WTC11 (cell line): ENCODE results near the gene IGHMBP2. TPM values are rescaled to one million over a fixed set of nuclear protein-coding genes. Genes with fewer than 3 reads are reported as not detected.

Experiments
- ATAC-seq: fragments of 200-7000 bp; cut with Tn5 transposase; 2 replicates; pipeline ENCODE4 v1.10.0; 2021; ENCODE audit warnings: mild to moderate bottlenecking, moderate library complexity
- CTCF ChIA-PET: fragments of 300-600 bp; sonication (Branson Sonifier 250); formaldehyde crosslinking; loops from one replicate; lab custom pipeline; 2021; ENCODE audit warnings: antibody characterized with exemption; lab: Charles Lee
- POLR2A ChIA-PET: fragments of 350-600 bp; sonication (Branson Sonifier 250); formaldehyde crosslinking; loops from one replicate; lab custom pipeline; 2021; ENCODE audit warnings: antibody characterized with exemption; lab: Charles Lee
- DNase-seq: peaks from one replicate; pipeline ENCODE4 v3.0.0; 2021; ENCODE audit warnings: low spot score
- H3K27ac Mint-ChIP-seq: 2 replicates; pipeline ENCODE4 v1.8.0; 2021; ENCODE audit warnings: mixed read lengths
- H3K27me3 Mint-ChIP-seq: 2 replicates; pipeline ENCODE4 v1.8.0; 2021; ENCODE audit warnings: low read depth, mild to moderate bottlenecking, moderate library complexity, mixed read lengths
- H3K36me3 Mint-ChIP-seq: 2 replicates; pipeline ENCODE4 v1.8.0; 2021; ENCODE audit warnings: mixed read lengths
- H3K4me1 Mint-ChIP-seq: 2 replicates; pipeline ENCODE4 v1.8.0; 2022; ENCODE audit warnings: mixed read lengths
- H3K4me3 Mint-ChIP-seq: 2 replicates; pipeline ENCODE4 v1.8.0; 2021; ENCODE audit warnings: mild to moderate bottlenecking, moderate library complexity, mixed read lengths
- H3K9me3 Mint-ChIP-seq: 2 replicates; pipeline ENCODE4 v1.8.0; 2021; ENCODE audit warnings: mixed read lengths
- CBFB ChIP-seq: sonication (generic); formaldehyde crosslinking; IDR thresholded peaks from 2 replicates; pipeline ENCODE4 v1.8.1; 2022; ENCODE audit warnings: mild to moderate bottlenecking, low read depth, missing genetic modification reagents
- ETV6 ChIP-seq: sonication (generic); formaldehyde crosslinking; IDR thresholded peaks from 2 replicates; pipeline ENCODE4 v1.8.1; 2022; ENCODE audit warnings: mild to moderate bottlenecking, missing genetic modification reagents
- FOXJ3 ChIP-seq: sonication (generic); formaldehyde crosslinking; IDR thresholded peaks from 2 replicates; pipeline ENCODE4 v1.9.0; 2021; ENCODE audit warnings: missing genetic modification reagents, mild to moderate bottlenecking, borderline replicate concordance
- GRHL2 ChIP-seq: fragments of 250-450 bp; sonication (Bioruptor Pico); IDR thresholded peaks from 2 replicates; pipeline ENCODE4 v1.8.0; 2022; ENCODE audit warnings: mild to moderate bottlenecking, moderate library complexity; ENCODE audit not compliant: insufficient replicate concordance, severe bottlenecking
- NFATC4 ChIP-seq: fragments of 250-450 bp; sonication (Bioruptor Pico); IDR thresholded peaks from 2 replicates; pipeline ENCODE4 v1.9.0; 2021; ENCODE audit warnings: mild to moderate bottlenecking
- RORB ChIP-seq: fragments of 250-450 bp; sonication (Bioruptor Pico); IDR thresholded peaks from 2 replicates; pipeline ENCODE4 v1.9.0; 2021; ENCODE audit warnings: mild to moderate bottlenecking
- SP1 ChIP-seq: sonication (generic); formaldehyde crosslinking; conservative IDR thresholded peaks from 2 replicates; pipeline ENCODE4 v1.8.1; 2022; ENCODE audit warnings: missing genetic modification reagents
- TEAD4 ChIP-seq: sonication (generic); formaldehyde crosslinking; IDR thresholded peaks from 2 replicates; pipeline ENCODE4 v1.8.0; 2022; ENCODE audit warnings: mild to moderate bottlenecking, missing genetic modification reagents
- TP53 ChIP-seq: sonication (generic); formaldehyde crosslinking; IDR thresholded peaks from 2 replicates; pipeline ENCODE4 v1.8.1; 2023; ENCODE audit warnings: mild to moderate bottlenecking, missing genetic modification reagents
- ZBTB21 ChIP-seq: sonication (generic); formaldehyde crosslinking; IDR thresholded peaks from 2 replicates; pipeline ENCODE4 v1.8.1; 2023; ENCODE audit warnings: mild to moderate bottlenecking, missing genetic modification reagents, borderline replicate concordance
- ZNF138 ChIP-seq: sonication (generic); formaldehyde crosslinking; conservative IDR thresholded peaks from 2 replicates; pipeline ENCODE4 v1.8.1; 2022; ENCODE audit warnings: mild to moderate bottlenecking, moderate library complexity, missing genetic modification reagents
- ZNF232 ChIP-seq: sonication (generic); formaldehyde crosslinking; IDR thresholded peaks from 2 replicates; pipeline ENCODE4 v1.8.0; 2022; ENCODE audit warnings: mild to moderate bottlenecking, missing genetic modification reagents
- total RNA-seq: library from RNA; stranded (reverse); gene quantifications from 3 replicates; pipeline ENCODE4 v1.2.3, GENCODE V29; 2021
- TF ChIP-seq, protein P1 (sequence below): sonication (generic); formaldehyde crosslinking; IDR thresholded peaks from 2 replicates; pipeline ENCODE4 v1.8.1; 2023; ENCODE audit warnings: mild to moderate bottlenecking, missing genetic modification reagents, moderate library complexity
- TF ChIP-seq, protein P2 (sequence below): sonication (generic); formaldehyde crosslinking; IDR thresholded peaks from 2 replicates; pipeline ENCODE4 v1.8.0; 2022; ENCODE audit warnings: missing genetic modification reagents
- TF ChIP-seq, protein P3 (sequence below): sonication (generic); formaldehyde crosslinking; IDR thresholded peaks from 2 replicates; pipeline ENCODE4 v1.8.1; 2022; ENCODE audit warnings: mild to moderate bottlenecking, missing genetic modification reagents, moderate library complexity, borderline replicate concordance
- TF ChIP-seq, protein P4 (sequence below): sonication (generic); formaldehyde crosslinking; IDR thresholded peaks from 2 replicates; pipeline ENCODE4 v1.8.1; 2023; ENCODE audit warnings: mild to moderate bottlenecking, missing genetic modification reagents, borderline replicate concordance

IGHMBP2 gene
- total RNA-seq, 1 experiment from 2014 or later, result 22.5 TPM

DNA sequence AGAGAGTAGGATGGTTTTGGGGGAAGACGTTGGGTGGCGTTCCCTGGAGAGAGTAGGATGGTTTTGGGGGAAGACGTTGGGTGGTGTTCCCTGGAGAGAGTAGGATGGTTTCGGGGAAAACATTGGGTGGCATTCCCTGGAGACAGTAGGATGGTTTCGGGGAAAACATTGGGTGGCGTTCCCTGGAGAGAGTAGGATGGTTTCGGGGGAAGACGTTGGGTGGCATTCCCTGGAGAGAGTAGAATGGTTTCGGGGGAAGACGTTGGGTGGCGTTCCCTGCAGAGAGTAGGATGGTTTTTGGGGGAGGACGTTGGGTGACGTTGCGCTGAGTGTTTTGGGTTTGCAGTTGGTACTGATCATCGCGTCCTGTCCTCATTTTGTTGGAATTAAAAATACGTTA, 28.2 kb downstream of the IGHMBP2 start:
- H3K4me3 Mint-ChIP-seq, result no peak overlapping the region
- TF ChIP-seq CBFB (CRISPR knock-in tag) (no peak), TP53 (no peak), ETV6 (no peak), FOXJ3 (CRISPR knock-in tag) (no peak), GRHL2 (CRISPR knock-in tag) (no peak), SP1 (no peak), NFATC4 (CRISPR knock-in tag) (no peak), ZNF138 (CRISPR knock-in tag) (no peak), TEAD4 (no peak), ZBTB21 (CRISPR knock-in tag) (no peak)
- TF ChIP-seq, protein P1, sequence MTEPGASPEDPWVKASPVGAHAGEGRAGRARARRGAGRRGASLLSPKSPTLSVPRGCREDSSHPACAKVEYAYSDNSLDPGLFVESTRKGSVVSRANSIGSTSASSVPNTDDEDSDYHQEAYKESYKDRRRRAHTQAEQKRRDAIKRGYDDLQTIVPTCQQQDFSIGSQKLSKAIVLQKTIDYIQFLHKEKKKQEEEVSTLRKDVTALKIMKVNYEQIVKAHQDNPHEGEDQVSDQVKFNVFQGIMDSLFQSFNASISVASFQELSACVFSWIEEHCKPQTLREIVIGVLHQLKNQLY, result no peak
- TF ChIP-seq, protein P2, sequence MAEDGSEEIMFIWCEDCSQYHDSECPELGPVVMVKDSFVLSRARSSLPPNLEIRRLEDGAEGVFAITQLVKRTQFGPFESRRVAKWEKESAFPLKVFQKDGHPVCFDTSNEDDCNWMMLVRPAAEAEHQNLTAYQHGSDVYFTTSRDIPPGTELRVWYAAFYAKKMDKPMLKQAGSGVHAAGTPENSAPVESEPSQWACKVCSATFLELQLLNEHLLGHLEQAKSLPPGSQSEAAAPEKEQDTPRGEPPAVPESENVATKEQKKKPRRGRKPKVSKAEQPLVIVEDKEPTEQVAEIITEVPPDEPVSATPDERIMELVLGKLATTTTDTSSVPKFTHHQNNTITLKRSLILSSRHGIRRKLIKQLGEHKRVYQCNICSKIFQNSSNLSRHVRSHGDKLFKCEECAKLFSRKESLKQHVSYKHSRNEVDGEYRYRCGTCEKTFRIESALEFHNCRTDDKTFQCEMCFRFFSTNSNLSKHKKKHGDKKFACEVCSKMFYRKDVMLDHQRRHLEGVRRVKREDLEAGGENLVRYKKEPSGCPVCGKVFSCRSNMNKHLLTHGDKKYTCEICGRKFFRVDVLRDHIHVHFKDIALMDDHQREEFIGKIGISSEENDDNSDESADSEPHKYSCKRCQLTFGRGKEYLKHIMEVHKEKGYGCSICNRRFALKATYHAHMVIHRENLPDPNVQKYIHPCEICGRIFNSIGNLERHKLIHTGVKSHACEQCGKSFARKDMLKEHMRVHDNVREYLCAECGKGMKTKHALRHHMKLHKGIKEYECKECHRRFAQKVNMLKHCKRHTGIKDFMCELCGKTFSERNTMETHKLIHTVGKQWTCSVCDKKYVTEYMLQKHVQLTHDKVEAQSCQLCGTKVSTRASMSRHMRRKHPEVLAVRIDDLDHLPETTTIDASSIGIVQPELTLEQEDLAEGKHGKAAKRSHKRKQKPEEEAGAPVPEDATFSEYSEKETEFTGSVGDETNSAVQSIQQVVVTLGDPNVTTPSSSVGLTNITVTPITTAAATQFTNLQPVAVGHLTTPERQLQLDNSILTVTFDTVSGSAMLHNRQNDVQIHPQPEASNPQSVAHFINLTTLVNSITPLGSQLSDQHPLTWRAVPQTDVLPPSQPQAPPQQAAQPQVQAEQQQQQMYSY (CRISPR knock-in tag), result no peak
- TF ChIP-seq, protein P3, sequence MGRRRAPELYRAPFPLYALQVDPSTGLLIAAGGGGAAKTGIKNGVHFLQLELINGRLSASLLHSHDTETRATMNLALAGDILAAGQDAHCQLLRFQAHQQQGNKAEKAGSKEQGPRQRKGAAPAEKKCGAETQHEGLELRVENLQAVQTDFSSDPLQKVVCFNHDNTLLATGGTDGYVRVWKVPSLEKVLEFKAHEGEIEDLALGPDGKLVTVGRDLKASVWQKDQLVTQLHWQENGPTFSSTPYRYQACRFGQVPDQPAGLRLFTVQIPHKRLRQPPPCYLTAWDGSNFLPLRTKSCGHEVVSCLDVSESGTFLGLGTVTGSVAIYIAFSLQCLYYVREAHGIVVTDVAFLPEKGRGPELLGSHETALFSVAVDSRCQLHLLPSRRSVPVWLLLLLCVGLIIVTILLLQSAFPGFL (CRISPR knock-in tag), result no peak
- TF ChIP-seq, protein P4, sequence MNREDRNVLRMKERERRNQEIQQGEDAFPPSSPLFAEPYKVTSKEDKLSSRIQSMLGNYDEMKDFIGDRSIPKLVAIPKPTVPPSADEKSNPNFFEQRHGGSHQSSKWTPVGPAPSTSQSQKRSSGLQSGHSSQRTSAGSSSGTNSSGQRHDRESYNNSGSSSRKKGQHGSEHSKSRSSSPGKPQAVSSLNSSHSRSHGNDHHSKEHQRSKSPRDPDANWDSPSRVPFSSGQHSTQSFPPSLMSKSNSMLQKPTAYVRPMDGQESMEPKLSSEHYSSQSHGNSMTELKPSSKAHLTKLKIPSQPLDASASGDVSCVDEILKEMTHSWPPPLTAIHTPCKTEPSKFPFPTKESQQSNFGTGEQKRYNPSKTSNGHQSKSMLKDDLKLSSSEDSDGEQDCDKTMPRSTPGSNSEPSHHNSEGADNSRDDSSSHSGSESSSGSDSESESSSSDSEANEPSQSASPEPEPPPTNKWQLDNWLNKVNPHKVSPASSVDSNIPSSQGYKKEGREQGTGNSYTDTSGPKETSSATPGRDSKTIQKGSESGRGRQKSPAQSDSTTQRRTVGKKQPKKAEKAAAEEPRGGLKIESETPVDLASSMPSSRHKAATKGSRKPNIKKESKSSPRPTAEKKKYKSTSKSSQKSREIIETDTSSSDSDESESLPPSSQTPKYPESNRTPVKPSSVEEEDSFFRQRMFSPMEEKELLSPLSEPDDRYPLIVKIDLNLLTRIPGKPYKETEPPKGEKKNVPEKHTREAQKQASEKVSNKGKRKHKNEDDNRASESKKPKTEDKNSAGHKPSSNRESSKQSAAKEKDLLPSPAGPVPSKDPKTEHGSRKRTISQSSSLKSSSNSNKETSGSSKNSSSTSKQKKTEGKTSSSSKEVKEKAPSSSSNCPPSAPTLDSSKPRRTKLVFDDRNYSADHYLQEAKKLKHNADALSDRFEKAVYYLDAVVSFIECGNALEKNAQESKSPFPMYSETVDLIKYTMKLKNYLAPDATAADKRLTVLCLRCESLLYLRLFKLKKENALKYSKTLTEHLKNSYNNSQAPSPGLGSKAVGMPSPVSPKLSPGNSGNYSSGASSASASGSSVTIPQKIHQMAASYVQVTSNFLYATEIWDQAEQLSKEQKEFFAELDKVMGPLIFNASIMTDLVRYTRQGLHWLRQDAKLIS, result no peak
- peaks cover 31% of the 10 kb centered on the region for H3K36me3 Mint-ChIP-seq
- no peaks in the 10 kb centered on the region for H3K27me3 Mint-ChIP-seq
- POLR2A ChIA-PET, result no interaction called here
- peak overlapping the region; percentile 4 for H3K27ac Mint-ChIP-seq
- no peak for ATAC-seq
- H3K4me1 Mint-ChIP-seq, result no peaks in the 10 kb centered on the region
- H3K9me3 Mint-ChIP-seq, result no peaks in the 10 kb centered on the region
- CTCF ChIA-PET, result no interaction called here
- DNase-seq, result no peak

DNA sequence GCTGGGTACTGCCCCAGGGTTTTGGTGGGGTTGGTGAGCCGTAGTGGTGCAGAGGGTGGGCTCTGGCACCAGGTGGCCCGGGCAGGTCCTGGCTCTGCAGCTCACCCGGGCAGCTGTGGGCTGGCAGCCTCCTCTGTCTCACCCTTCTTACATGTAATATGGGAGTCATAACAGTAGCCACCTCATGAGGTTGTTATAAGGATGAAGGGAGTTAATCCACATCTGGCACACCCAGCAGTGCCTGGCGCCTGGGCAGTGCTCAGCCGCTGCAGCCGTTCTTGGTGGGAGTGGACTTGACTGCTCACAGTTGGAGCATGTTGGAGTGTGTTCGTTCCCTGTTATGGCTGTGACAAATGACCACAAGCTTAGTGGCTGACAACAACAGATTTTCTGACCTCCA, 28.7 kb downstream of the IGHMBP2 start:
- DNase-seq, result no peak
- ATAC-seq, result no peak
- ChIA-PET CTCF (no interaction called here), POLR2A (no interaction called here)
- Mint-ChIP-seq H3K4me1 (no peaks in the 10 kb centered on the region), H3K27ac (no peak overlapping the region), H3K4me3 (no peak overlapping the region), H3K9me3 (no peaks in the 10 kb centered on the region), H3K36me3 (peaks cover 26% of the 10 kb centered on the region), H3K27me3 (no peaks in the 10 kb centered on the region)
- no peak for TF ChIP-seq ZNF232 (CRISPR knock-in tag)
- TF ChIP-seq RORB (CRISPR knock-in tag), result no peak
- no peak for TF ChIP-seq ETV6
- no peak for TF ChIP-seq SP1
